ENCODE measurements around the gene TMEM167B. TPM values are rescaled to one million over a fixed set of nuclear protein-coding genes. Genes with fewer than 3 reads are reported as not detected.

Gene TMEM167B
- 7.4 to 11.3 TPM (median 8.3 TPM) in 5 replicates for total RNA-seq (2022; extraction: Qiagen RNA extraction; ENCODE audit: low read depth)

GRCh38 chr1:109090196-109091077 is at the start of gene TMEM167B:
Gene TMEM167B, plus strand, starts transcription at chr1:109090764. Its CDS starts 109 bp downstream, at chr1:109090873.

DNA sequence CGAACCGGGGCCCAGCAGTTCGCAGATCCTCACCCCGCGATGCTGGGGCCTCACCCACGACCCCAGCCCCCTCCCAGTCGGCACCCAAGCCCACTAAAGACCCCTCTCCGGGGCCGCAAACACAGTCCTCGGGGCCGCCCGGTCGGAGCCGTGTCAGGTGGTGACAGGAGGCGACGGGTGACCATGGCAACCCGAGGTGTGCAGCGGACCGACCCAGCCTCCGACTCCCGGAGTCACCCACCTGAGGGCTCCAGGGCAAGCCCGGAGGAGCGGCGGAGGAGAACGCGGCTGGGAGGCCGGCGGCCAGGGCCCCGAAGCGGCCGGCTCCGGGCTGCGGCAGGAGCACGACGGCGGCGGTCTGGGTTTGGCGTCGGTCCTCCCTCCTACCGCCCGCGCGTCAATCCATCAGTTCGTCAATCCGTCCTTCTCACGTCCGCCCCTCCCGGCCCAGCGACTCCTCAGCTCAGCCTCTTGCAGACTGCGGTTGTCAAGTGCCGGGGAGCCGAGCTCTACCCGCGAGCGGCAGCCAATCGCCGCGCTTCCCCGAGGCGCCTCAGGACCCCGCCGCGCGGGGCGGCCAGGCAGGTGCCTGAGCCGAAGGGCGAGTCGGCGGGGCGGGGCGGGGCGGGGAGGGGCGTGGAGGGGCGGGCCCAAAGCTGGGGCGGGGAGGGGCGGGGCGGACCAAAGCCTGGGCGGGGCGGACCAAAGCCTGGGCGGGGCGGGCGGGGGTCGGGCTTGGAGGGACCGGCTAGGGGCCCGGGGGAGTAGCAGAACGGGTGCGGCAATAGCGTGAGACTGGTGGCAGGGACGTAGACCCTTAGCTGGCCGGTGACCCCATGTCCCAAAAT is 48.7 kb upstream of the TMEM167B start, which contains the start of gene WDR47:
Gene WDR47, minus strand, starts transcription at position 482 of the 848 bp plus-strand sequence. CDS start 18,590 bp downstream, outside the sequence.

GRCh38 chr1:109075531-109076490 is 14.8 kb upstream of the TMEM167B start, which contains the start of gene TAF13:
Gene TAF13, minus strand, starts transcription at chr1:109076003. Its CDS starts 56 bp downstream, at chr1:109075947.

DNA sequence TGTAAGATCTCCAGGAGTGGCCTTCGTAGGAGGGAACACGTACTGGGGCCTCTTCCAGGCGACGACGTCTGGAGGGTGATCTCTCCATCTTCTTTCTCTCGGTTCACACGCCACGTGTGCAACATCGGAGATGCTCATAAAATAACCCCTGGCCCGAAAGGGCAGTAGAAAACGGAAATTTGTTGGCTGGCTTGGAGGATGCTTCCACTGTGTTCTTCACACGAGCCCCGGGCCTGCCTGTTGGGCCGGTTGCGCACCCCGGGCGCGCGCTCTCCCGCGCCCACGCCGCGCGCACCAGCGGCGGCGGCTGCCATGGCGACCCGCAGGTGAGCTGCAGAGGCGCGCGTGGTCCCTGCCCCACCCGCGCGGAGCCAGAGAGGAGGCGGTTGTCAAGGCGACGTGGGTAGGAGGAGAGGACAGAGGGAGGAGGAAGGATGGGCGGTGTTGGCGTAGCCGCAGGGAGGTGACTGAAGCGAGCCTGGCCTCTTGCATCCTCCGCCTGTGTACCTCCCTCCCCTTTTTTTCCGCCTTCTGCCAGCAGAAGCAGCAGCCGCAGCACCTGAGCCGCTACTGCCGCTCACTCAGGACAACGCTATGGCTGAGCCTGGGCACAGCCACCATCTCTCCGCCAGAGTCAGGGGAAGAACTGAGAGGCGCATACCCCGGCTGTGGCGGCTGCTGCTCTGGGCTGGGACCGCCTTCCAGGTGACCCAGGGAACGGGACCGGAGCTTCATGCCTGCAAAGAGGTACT is 23.2 kb downstream of the TMEM167B start, which contains the start of gene ELAPOR1:
Gene ELAPOR1, plus strand, starts transcription at position 526 of the 752 bp plus-strand sequence. Its CDS starts 69 bp downstream, at position 595.

Other genes with a start within 250 kb of the TMEM167B start
- 1.0 to 2.7 TPM (median 1.3 TPM) in 5 replicates for gene AKNAD1, start 233.7 kb upstream of the TMEM167B start, total RNA-seq (2022; extraction: Qiagen RNA extraction; ENCODE audit: low read depth)
- gene GPSM2, start 213.8 kb upstream of the TMEM167B start, total RNA-seq (2022; extraction: Qiagen RNA extraction; ENCODE audit: low read depth): 16.3 to 25.4 TPM (median 20.0 TPM) in 5 replicates
- 14.9 to 18.9 TPM (median 17.4 TPM) in 5 replicates for gene CLCC1, start 127.3 kb upstream of the TMEM167B start, total RNA-seq (2022; extraction: Qiagen RNA extraction; ENCODE audit: low read depth)
- gene WDR47, start 48.7 kb upstream of the TMEM167B start, total RNA-seq (2022; extraction: Qiagen RNA extraction; ENCODE audit: low read depth): 5.3 to 8.6 TPM (median 8.3 TPM) in 5 replicates
- gene TAF13, start 14.8 kb upstream of the TMEM167B start, total RNA-seq (2022; extraction: Qiagen RNA extraction; ENCODE audit: low read depth): 15.7 to 41.3 TPM (median 25.5 TPM) in 5 replicates
- gene ELAPOR1, start 23.4 kb downstream of the TMEM167B start, total RNA-seq (2022; extraction: Qiagen RNA extraction; ENCODE audit: low read depth): 0.38 to 0.87 TPM (median 0.52 TPM) in 5 replicates
- gene SARS1, start 123.2 kb downstream of the TMEM167B start, total RNA-seq (2022; extraction: Qiagen RNA extraction; ENCODE audit: low read depth): 89.7 to 104 TPM (median 97.2 TPM) in 5 replicates
- gene CELSR2, start 158.8 kb downstream of the TMEM167B start, total RNA-seq (2022; extraction: Qiagen RNA extraction; ENCODE audit: low read depth): 2.8 to 6.6 TPM (median 5.5 TPM) in 5 replicates
- gene PSRC1, start 192.4 kb downstream of the TMEM167B start, total RNA-seq (2022; extraction: Qiagen RNA extraction; ENCODE audit: low read depth): 16.1 to 25.4 TPM (median 24.0 TPM) in 5 replicates
- gene MYBPHL, start 216.2 kb downstream of the TMEM167B start, total RNA-seq (2022; extraction: Qiagen RNA extraction; ENCODE audit: low read depth): not detected in 5 replicates

All from A549 treated with ZK216348 at 1 μM for 4 hours (cell line).